Liver (tissue), 3 donors: Measurements from ENCODE around the gene SLCO2A1.

Source experiments
- HNF4A ChIP-seq, 2 donors: conservative IDR thresholded peaks; 2 replicates each; pipeline ENCODE4 v1.6.1; 2016; ENCODE audit warnings: antibody characterized with exemption in 2 of 2, mild to moderate bottlenecking in 2 of 2
- TAF1 ChIP-seq: conservative IDR thresholded peaks from 2 replicates; pipeline ENCODE4 v1.6.1; 2016; ENCODE audit warnings: antibody characterized with exemption, mild to moderate bottlenecking
- TF ChIP-seq, protein P1 (sequence below): fragments of 150-350 bp; IDR thresholded peaks from 2 replicates; pipeline ENCODE4 v1.5.1; 2017; ENCODE audit warnings: improper control_type of control experiment, low read depth, low read length; ENCODE audit not compliant: missing input control
- donor health status: healthy.
- donor health status: healthy.

DNA sequence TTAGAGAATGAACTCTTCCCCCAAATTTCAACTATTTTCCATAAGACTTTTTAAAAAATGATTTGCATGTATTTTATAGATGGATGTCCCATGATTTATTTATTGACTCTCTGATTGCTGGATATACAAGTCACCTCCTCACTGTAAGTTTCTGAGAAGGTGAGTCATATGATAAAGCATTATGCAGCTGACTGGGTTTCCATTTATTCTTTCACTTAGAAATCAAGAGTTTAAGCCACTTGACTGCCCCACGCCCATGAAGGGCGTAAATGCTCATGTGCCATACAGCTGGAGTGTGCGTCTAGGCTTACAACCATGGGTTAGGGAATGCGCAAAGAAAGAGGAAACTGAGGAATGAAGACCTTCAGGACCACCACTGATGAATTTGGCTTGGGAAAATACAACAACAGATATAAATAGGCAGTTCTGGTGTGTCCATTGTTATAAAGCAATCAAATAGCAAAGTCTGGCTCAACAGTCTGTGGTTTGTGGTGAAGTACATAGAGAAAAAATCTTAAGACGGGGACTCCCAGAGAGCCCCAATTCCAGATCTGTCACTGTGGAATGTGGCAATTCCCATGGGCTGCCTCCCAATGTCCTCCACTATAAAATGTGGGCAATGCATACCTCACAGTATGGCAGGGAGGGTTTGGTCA is 20.3 kb downstream of the SLCO2A1 start:
- TF ChIP-seq, protein P1, sequence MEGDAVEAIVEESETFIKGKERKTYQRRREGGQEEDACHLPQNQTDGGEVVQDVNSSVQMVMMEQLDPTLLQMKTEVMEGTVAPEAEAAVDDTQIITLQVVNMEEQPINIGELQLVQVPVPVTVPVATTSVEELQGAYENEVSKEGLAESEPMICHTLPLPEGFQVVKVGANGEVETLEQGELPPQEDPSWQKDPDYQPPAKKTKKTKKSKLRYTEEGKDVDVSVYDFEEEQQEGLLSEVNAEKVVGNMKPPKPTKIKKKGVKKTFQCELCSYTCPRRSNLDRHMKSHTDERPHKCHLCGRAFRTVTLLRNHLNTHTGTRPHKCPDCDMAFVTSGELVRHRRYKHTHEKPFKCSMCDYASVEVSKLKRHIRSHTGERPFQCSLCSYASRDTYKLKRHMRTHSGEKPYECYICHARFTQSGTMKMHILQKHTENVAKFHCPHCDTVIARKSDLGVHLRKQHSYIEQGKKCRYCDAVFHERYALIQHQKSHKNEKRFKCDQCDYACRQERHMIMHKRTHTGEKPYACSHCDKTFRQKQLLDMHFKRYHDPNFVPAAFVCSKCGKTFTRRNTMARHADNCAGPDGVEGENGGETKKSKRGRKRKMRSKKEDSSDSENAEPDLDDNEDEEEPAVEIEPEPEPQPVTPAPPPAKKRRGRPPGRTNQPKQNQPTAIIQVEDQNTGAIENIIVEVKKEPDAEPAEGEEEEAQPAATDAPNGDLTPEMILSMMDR: no peak
- TF ChIP-seq HNF4A (conservative IDR thresholded peaks at IDR 0.05): no peak
- TF ChIP-seq TAF1: no peak
